Measurements from ENCODE around the gene RAPGEF3.

DNA sequence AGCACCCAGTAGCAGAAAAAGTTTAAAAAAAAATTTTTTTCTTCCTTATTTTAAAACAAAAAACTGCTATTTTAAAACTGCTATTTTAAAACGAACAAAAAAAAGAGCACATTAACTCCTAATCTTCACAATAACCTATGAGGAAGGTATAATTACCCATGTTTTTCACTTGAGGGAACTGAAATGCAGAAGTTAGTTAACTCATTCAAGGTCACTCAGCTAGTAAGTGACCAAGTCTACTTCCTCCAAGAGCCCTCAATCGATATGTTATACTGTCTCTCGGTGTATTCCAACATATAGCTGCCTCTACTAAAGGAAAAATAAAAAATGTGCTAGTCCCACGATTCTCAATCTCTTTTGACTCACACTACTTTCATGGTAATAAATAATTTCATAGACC lies 60.6 kb downstream of the RAPGEF3 start:
- TF ChIP-seq POLR2A (IDR thresholded peaks at IDR 0.05) (no peak), POLR2AphosphoS5 (IDR thresholded peaks at IDR 0.05) (no peak), EP300 (IDR thresholded peaks at IDR 0.05) (no peak)
- TF ChIP-seq, protein P1, sequence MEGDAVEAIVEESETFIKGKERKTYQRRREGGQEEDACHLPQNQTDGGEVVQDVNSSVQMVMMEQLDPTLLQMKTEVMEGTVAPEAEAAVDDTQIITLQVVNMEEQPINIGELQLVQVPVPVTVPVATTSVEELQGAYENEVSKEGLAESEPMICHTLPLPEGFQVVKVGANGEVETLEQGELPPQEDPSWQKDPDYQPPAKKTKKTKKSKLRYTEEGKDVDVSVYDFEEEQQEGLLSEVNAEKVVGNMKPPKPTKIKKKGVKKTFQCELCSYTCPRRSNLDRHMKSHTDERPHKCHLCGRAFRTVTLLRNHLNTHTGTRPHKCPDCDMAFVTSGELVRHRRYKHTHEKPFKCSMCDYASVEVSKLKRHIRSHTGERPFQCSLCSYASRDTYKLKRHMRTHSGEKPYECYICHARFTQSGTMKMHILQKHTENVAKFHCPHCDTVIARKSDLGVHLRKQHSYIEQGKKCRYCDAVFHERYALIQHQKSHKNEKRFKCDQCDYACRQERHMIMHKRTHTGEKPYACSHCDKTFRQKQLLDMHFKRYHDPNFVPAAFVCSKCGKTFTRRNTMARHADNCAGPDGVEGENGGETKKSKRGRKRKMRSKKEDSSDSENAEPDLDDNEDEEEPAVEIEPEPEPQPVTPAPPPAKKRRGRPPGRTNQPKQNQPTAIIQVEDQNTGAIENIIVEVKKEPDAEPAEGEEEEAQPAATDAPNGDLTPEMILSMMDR (IDR thresholded peaks at IDR 0.05) = no peak

Measured in upper lobe of left lung (tissue), 4 donors.